Measurements from ENCODE around the gene TFF1.

The TFF1 gene

DNA sequence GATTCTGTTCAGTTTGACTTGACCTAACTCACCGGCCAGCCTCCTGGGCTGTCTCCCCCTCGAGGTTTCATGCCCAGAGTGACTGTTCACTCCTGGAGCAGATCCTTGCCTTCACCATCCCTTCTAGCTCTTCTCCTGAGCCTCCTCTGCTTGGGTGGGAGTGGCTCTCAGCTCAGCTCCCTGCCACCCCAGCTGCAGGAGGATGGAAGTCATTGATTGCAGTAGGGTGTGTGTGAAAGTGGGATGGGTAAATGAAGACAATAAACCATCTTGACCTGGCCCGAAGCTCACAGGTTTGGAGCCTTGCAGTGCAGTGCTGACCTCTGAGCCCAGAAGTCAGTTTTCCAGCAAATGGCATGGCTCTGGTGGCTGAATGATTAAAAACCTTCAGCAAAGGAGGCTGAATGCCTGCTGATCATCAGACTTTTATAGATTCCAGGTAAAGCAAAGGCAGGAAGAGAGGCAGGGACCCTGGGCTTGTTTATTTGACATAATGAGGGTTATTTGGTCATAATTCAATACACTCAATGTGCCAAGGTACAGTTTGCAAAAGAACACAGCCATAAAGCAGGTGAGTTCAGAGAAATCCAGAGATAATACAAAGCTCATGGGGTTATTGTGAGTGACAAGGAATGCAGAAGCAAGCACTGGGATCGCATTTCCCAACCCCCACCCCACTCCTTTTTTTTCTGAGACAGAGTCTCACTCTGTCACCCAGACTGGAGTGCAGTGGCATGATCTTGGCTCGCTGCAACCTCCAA, 33.6 kb downstream of the TFF1 start:
- Histone ChIP-seq H3K4me3 (no peak overlapping the region), H3K27ac (no peak overlapping the region)

DNA sequence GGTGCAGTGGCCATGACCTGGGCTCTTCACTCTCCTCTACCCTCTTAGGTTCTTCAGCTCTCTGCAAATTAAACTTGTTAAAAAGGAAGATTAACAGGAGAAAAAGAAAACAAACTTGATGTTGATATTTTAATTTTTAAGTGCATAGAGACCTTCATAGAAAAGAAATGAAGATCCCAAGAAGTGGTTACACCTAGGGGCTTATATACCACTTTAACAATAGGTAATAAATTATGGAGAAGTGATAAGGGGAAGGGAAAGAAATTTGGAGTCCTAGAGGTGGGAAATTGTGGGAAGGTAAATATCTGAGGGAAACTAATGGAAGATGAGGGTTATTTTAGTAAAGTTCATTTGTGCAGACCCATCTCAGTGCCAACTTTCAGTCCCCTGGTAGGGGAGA, 34.7 kb downstream of the TFF1 start:
- Histone ChIP-seq H3K27ac (no peak overlapping the region), H3K4me3 (no peak overlapping the region)

DNA sequence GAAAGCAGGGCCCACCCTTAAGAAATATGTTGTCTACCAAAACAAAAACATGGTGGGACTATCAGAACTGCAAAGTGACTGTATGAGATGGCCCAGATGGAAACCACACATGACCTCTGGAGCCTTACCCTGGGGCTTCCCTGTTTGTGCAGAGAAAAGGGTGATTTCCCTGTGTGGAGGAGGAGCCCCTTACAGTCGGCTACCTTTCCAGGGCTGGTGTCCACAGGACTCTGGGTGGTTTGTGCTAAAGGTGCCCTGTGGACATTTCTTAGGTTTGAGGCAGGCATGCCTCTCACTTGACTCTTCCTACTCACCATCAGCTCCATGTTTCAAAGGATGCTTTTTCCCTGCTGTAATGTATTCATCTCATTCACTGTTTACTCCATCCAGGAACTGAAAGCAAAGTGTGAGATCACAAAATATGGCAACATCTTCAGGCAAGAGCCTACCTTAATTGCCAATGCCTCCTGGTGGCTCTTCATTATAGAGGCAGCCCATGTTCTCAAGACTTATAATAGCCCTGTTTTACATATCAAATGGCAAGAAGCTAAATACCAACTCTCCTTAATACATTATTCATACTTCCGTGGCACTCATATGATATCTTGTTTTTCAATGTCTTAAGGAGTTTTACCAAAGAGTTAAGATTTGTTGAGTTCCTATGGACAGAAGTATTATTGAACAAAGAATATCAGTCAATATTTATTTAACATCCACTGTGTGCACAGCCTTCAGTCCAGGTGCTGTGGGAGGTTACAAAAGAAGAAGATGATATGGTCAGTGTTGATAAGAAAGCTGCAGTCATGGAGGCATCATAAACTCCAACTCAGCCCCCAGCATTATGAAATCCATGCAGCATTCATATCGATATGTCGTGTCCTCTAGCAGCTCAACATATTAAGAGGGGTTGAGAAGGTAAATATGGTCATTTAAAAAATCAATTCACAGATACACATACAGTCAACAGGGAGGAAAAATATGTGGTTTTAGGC, 35.7 kb downstream of the TFF1 start:
- no peak overlapping the region for H3K4me3 ChIP-seq
- H3K27ac ChIP-seq = no peak overlapping the region

DNA sequence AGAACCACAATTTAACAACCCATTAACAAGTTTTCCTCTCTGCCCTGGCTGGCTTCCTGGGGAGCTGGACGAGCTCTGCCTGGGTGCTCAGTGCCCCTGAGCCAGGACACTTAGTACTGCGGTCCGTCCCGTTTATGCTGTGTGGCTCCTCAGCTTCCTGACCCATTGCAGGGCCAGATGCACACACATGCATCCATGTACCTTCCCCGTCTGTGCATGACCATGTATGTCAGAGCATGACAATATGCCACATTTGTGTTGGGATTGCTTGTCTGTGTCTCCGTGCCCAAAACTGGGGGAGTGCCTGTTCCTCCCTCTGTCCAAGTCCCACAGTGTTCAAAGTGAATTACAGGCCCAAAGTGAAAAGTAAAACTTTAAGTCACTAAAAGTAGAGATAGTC, 41.4 kb downstream of the TFF1 start:
- H3K4me3 ChIP-seq = no peak overlapping the region
- H3K27ac ChIP-seq = no peak overlapping the region

DNA sequence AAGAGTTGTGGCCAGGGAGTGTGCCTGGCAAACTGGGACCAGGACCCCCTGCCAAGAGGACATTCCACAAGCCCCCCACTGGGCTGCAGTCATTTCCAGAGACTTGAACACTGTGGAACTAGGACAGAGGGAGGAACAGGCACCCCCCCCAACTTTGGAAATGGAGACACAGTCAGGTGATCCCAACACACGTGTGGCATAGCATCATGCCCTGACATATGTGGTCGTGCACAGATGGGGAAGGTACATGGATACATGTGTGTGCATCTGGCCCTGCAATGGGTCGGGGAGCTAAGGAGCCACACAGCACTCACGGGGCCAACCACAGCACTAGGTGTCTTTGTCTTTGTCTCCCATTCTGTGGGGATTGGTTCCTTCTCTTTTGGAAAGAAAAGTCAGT, 44.5 kb downstream of the TFF1 start:
- Histone ChIP-seq H3K27ac (no peak overlapping the region), H3K4me3 (no peak overlapping the region)

DNA sequence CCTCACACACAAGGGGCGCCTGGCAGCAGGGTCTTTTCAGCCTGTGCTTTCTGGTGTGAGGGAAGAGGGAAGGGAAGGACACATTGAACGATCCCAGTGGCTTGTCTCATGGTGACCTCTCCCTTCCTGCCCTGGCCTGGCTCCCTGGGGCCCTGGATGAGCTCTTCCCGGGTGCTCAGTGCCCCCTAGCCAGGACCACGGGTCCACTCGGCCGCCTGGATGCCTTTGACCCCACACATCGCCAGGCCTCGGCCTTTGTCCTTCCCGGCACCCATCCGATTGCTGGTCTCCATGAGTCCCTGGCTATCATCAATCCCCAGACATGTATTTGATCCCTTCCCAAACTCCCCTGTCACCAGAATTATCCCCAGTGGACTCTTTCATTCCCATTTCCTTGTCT, 45.1 kb downstream of the TFF1 start:
- H3K27ac ChIP-seq = no peak overlapping the region
- no peak overlapping the region for H3K4me3 ChIP-seq

DNA sequence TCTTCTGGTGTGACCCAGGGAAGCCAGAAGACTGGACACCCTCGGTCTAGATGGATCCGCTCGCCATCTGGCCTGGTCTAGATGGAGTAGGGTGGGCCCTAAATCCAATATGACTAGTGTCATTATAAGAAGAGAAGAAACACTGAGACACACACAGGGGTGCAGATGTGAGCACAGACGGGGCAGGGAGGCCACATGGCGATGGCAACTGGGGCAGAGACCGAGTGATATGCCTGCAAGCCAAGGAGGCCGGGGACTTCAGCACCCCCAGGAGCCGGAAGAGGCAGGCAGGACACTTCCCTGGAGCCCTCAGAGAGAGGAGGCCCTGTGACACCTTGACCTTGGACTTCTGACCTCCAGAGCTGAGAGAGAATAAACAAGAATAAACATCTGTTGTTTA, 45.5 kb downstream of the TFF1 start:
- H3K4me3 ChIP-seq = no peak overlapping the region
- no peak overlapping the region for H3K27ac ChIP-seq

DNA sequence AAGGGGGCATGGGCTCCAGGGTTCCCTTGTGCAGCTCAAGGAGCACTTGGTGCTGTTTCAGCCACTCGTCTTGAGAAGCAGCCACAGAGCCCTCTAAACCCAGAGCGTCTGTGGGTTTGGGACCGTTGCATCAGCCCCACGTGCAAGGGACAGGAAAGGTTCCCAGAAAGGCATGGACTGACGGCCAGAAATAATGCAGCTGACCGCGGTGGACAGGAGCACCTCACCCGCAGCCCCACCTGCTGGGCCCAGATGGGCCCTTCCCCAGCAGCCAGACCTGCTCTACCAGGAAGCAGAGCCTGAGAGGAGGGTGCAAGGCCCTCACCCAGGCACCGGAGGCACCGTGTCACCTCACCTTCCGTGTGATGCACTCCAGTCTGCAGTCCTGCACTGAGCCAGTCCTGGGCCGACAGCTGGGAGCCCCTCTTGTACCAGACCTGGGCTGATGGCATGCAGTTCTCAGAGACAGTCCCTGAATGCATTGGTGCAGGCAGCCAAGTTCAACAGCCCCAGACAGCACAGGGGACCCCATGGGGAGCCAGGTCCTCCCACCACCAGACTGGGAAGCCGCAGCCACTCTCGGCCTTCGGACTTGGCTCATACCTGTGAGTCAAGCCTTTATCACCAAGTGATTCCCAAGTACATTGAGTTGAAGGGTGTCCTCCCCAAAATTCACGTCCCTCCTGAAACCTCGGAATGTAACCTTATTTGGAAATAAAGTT, 46.3 kb downstream of the TFF1 start:
- H3K27ac ChIP-seq = no peak overlapping the region

DNA sequence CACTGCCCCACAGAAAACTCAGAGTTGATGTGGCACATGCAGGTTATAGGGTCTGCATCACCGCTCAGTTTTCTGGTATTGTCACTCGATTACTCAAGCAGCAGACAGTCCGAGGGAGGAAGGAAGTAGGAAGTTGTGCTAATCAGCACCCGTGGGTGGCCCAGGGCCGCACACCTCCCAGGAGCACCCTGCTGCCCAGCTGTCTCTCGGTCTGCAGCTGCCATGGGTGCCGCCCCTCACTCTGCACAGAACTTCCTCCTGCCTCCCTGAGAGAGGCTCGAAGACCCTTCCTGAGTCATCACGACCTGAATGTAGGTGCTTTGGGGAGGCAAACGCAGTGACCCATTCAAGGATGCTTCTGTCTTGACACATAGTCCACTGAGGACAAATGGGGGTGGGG, 47.0 kb downstream of the TFF1 start:
- Histone ChIP-seq H3K4me3 (no peak overlapping the region), H3K27ac (no peak overlapping the region)

More for the DNA sequence above, 46.3 kb downstream of the TFF1 start:
- H3K4me3 ChIP-seq = no peak overlapping the region

DNA sequence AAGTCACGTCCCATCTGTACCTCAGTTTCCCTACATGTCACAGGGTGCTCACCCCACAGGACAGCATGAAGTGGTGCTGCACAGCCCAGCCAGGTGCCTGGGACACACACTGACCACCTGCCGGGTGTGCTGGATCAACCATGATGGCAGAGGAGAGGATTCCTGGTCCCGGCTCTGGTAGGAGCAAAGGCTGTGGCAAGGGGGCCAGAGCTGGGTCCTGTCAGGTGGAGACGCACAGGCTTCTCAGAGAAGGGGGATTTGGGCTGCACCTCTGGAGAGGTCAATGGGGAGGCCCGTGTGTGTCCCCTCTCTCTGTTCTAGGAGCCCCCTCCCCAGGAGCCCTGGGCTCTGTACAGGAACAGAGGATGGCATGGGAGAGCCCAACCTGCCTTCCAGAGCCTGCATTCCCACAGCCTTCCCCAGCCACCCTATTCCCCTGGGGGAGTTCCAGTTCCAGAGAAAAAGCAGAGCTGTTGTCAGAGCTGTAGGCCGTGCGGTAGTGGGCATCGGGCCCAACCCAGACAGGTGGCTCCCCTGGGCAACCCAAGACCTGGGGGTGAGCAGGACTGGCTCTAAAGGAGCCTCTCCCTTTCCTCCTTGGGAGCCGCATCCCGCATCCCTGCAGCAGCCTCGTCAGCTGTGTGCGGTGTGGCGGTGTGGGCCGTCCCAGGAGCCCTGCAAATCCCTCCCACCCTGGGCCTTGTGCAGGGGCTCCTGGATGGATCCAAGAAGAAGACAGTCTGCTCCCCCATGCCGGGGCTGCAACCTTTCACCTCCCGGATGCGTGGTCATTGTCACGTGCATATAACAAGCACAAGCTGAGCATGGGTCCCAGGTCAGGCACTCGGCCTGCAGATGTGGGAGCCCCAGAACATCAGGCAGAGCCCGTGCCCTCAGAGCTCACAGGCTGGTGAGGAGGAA, 48.2 kb downstream of the TFF1 start:
- H3K27ac ChIP-seq = no peak overlapping the region
- H3K4me3 ChIP-seq = no peak overlapping the region

DNA sequence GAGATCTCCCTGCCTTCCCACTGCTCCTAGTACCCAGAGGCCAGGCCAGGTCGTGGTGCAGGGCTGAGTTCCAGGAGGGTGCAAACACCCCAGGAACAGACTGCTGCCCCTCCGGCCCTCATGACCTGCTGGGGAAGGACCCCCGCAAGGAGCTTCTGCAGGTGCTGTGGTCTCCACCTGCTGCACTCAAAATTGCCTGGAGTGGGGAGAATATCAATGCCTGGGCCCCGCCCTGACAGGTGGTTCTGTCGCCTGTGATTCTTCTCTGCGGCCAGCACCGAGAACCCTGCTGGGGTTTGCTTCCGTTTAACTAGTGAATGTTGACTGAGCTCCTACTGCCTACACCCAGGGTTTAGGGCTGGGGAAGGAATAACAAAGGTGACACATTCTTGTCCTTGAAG, 49.0 kb downstream of the TFF1 start:
- Histone ChIP-seq H3K27ac (no peak overlapping the region), H3K4me3 (no peak overlapping the region)

DNA sequence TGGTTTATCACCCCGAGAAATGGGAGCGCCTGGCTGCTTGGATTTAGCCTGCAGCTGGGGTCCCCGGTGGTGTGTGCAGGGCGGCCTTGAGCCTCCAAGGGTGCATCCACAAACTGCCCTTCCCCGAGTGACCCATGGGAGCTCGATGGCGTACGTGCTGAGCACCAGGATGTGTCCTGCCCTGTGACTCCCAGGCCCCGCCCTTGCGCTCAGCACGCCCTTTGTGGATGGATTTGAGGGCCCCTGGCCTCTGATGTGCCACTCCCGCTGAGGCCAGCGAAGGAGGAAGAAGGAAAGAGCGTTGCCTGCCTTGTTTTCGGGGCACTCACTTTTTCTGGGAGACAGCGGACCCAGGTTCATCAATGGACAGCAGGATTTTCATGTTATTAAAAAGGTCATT, 49.4 kb downstream of the TFF1 start:
- no peak overlapping the region for H3K27ac ChIP-seq
- no peak overlapping the region for H3K4me3 ChIP-seq

DNA sequence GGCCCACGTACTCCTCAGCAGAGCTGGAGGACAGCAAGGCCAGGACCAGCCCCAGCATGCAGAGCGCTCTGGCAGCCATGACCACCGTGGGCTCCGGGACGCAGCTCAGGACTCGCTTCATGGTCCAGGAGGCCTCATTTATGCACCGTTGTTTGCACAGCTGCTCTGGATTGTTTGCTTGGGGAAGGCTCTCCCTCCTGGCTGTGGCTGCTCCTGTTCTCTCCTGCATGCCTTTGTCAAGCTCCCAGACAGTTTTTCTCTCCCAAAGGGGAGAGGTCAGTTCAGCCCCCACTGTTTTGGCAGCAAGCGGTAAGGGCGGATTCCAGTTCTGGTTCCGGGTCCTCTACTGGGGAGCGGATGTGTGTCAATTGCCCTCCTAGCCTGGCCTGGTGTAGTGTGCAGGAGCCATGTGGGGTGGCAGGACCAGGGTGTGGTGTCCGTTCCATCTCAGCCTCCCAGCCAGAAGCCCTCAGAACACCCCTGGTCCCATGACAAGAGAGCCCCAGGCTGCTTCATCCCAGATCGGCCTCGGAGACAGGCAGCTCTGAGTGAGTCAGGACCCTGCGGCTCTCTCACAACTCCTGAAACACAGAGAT, 50.9 kb downstream of the TFF1 start, which contains the start of gene TFF3:
TFF3 (minus strand) TSS at position 114 of the 596 bp plus-strand sequence; CDS start at position 79, 35 bp downstream.
- Histone ChIP-seq H3K4me3 (no peak within 1 kb of the TSS), H3K27ac (no peak within 1 kb of the TSS)

DNA sequence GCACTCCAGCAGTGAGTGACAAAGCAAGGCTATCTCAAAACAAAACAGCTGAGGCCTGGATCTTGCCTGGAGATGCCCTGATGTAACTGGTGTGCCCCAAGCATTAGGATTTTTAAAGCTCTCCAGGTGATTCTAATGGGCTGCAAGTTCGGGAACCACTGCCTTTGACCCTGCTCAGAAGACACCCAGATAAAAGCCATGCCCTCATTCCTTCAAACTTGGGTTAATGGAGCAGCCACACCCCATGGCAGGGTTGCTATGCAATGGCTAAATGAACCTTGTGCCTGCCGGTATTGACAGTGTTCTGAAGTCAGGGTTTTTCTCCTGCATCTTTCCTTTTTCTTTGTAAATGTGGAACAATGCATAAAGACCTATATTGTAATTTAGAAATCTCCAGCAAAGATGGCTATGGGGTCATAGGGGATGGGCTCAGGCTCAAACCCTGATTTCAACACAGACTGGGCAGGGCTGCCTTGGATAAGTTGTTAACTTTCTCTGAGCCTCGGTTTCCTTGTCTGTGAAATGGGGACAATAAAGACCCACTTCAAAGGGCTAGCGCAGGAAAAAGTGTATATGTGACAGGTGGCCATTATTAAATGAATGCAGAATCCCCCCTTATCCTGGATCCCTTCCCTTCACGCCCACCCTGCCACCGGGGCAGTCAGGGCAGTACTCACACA, 51.6 kb downstream of the TFF1 start:
- Histone ChIP-seq H3K27ac (no peak overlapping the region), H3K4me3 (no peak overlapping the region)

DNA sequence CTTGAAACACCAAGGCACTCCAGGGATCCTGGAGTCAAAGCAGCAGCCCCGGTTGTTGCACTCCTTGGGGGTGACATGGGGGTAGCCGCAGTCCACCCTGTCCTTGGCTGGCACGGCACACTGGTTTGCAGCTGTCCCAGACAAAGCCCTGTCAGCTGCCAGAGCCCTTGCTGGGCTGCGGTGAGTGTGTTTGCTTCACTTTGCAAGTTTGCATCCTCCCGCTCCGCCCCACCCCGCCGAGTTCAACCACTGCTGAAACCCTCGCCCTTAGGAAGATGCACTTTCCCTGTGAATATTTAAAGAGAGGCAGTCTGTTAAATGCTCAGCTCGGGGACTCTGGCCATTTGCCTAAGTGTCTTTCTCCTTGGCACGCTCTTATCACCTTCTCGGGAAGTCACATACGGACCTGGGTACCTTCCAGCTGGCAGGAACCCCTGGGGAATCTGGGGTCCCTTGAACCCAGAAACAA, 52.8 kb downstream of the TFF1 start:
- Histone ChIP-seq H3K27ac (no peak overlapping the region), H3K4me3 (no peak overlapping the region)

DNA sequence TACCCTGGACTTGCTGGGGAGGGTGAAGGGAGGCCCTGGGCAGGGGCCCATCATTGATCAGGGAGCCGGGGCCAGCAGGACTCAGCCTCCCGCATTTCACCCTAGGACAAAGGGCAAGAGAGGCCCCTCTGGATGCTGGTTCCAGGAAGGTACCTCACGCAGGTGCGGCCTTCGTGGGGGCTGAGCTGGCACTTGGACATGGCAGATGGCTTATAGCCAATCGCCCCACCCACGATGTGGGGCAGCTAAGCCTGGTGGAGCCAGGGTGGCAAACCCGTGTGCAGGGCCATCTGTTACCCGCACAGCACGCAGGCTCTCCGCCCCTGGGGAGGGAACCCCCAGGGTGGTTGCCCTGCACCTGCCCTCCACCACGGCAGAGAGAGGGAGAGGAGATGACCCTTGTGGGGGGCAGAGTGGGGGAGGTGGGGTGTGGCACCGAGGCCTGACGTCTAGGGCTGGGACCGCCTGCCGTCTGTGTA, 53.7 kb downstream of the TFF1 start:
- Histone ChIP-seq H3K27ac (no peak overlapping the region), H3K4me3 (no peak overlapping the region)
